Measurements from ENCODE around the gene DCTPP1.
"Not testable (repeated sequence)": the region's sequence is repeated elsewhere in the genome, so short reads cannot be mapped to it uniquely, and the experiment has no call there.

Gene DCTPP1

GRCh38 chr16:30407102-30407803, 22.6 kb downstream of the DCTPP1 start, which contains the start of gene ZNF771:
Gene ZNF771 (plus strand): TSS chr16:30407606. CDS start chr16:30408054, 448 bp downstream.
- Histone ChIP-seq H3K27ac (ENCODE audit: low read depth, low read length) (peak within 1 kb of the TSS; percentile 89), H3K9ac (ENCODE audit: low read length) (peak within 1 kb of the TSS; percentile 82), H3K4me1 (ENCODE audit: insufficient read depth, low read length) (peaks cover 25% of the 10 kb centered on the region), H3K4me3 (ENCODE audit: low read depth in 1 of 2, low read length in 2 of 2) (peak within 1 kb of the TSS; percentile 63 to 74), H3K36me3 (ENCODE audit: insufficient read depth, low read length) (peaks cover 9% of the 10 kb centered on the region), H3K9me3 (ENCODE audit: low read length) (no peaks in the 10 kb centered on the region), H3K27me3 (ENCODE audit: control insufficient read depth in 1 of 2, insufficient read depth in 2 of 2, low read length in 2 of 2) (no peaks in the 10 kb centered on the region)

- H3K27me3 ChIP-seq (ENCODE audit: control insufficient read depth in 1 of 2, insufficient read depth in 2 of 2, low read length in 2 of 2): no peaks in the 10 kb centered on the region
- H3K4me3 ChIP-seq (ENCODE audit: low read depth in 1 of 2, low read length in 2 of 2): peak overlapping the region; percentile 63 to 74
- H3K4me1 ChIP-seq (ENCODE audit: insufficient read depth, low read length): peaks cover 25% of the 10 kb centered on the region
- H3K36me3 ChIP-seq (ENCODE audit: insufficient read depth, low read length): peaks cover 4% of the 10 kb centered on the region
- H3K27ac ChIP-seq (ENCODE audit: low read depth, low read length): peak overlapping the region; percentile 89
- peak overlapping the region; percentile 82 for H3K9ac ChIP-seq (ENCODE audit: low read length)
- no peaks in the 10 kb centered on the region for H3K9me3 ChIP-seq (ENCODE audit: low read length)
Measured at GRCh38 chr16:30406795-30407101, 23.1 kb downstream of the DCTPP1 start.

DNA sequence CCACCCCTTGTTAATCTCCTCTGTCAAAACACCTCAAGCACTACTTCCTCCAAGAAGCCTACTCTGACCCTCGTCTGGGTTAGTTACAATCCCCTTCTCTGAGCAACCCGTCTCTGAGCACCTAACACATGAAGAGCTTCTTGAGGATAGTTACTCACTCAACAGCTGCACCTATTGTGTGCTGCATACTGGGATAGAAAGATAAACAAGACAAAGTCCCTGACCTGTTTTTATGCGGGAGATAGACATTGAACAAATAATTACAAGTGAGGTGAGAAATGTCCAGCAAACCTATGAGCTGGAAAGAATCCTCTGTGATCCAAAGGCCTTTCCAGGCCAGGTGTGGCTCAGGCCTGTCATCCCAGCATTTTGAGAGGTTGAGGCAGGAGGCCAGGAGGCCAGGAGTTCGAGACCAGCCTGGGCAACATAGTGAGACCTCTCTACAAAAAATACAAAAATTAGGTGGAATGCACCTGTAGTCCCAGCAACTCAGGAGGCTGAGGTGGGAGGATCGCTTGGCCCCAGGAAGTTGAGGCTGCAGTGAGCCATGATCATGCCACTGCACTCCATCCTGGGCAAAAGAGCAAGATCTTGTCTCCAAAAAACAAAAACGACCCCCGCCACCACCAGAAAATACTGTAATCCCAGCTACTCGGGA, 27.9 kb downstream of the DCTPP1 start:
- Histone ChIP-seq H3K27me3 (ENCODE audit: control insufficient read depth in 1 of 2, insufficient read depth in 2 of 2, low read length in 2 of 2) (no peaks in the 10 kb centered on the region), H3K9ac (ENCODE audit: low read length) (no peak overlapping the region), H3K4me1 (ENCODE audit: insufficient read depth, low read length) (peaks cover 28% of the 10 kb centered on the region), H3K4me3 (ENCODE audit: low read depth in 1 of 2, low read length in 2 of 2) (no peak overlapping the region), H3K27ac (ENCODE audit: low read depth, low read length) (no peak overlapping the region), H3K36me3 (ENCODE audit: insufficient read depth, low read length) (peaks cover 20% of the 10 kb centered on the region), H3K9me3 (ENCODE audit: low read length) (no peaks in the 10 kb centered on the region)

- Histone ChIP-seq H3K4me1 (ENCODE audit: insufficient read depth, low read length) (peaks cover 34% of the 10 kb centered on the region), H3K27me3 (ENCODE audit: control insufficient read depth in 1 of 2, insufficient read depth in 2 of 2, low read length in 2 of 2) (no peaks in the 10 kb centered on the region), H3K4me3 (ENCODE audit: low read depth in 1 of 2, low read length in 2 of 2) (peak overlapping the region; percentile 59 to 70), H3K36me3 (ENCODE audit: insufficient read depth, low read length) (peaks cover 20% of the 10 kb centered on the region), H3K27ac (ENCODE audit: low read depth, low read length) (peak overlapping the region; percentile 96), H3K9ac (ENCODE audit: low read length) (peak overlapping the region; percentile 77), H3K9me3 (ENCODE audit: low read length) (no peaks in the 10 kb centered on the region)
Measured at GRCh38 chr16:30399435-30400186, 30.2 kb downstream of the DCTPP1 start.

DNA sequence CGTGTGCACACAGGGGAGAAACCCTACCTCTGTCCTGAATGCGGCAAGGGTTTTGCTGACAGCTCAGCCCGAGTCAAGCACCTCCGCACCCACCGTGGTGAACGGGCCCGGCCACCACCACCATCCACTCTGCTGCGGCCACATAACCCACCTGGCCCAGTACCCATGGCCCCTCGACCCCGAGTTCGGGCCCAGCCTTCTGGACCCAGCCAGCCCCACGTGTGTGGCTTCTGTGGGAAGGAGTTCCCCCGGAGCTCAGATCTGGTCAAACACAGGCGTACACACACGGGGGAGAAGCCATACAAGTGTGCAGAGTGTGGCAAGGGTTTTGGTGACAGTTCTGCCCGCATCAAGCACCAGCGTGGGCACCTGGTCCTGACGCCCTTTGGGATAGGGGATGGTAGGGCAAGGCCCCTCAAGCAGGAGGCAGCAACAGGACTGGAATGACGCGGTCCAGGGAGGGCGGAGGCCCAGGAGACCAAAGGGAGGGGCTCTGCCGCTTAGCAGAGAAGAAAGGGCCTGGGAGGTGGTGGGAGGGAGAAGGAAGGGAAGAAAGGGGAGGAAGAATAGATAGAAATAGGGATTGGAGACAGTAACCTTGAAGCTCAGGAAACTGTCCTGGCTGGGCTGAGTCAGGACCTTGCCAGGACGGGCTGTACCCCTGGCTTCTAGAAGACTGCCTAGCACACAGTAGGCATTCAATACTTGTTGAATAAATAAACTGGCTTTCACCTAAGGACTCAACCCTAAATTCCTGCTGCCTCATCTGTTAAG, 31.0 kb downstream of the DCTPP1 start:
- H3K36me3 ChIP-seq (ENCODE audit: insufficient read depth, low read length): peaks cover 20% of the 10 kb centered on the region
- H3K9me3 ChIP-seq (ENCODE audit: low read length): no peaks in the 10 kb centered on the region
- H3K27me3 ChIP-seq (ENCODE audit: control insufficient read depth in 1 of 2, insufficient read depth in 2 of 2, low read length in 2 of 2): no peaks in the 10 kb centered on the region
- peaks cover 41% of the 10 kb centered on the region for H3K4me1 ChIP-seq (ENCODE audit: insufficient read depth, low read length)
- H3K27ac ChIP-seq (ENCODE audit: low read depth, low read length): peak overlapping the region; percentile 96
- peak overlapping the region; percentile 77 for H3K9ac ChIP-seq (ENCODE audit: low read length)
- H3K4me3 ChIP-seq (ENCODE audit: low read depth in 1 of 2, low read length in 2 of 2): no peak overlapping the region

GRCh38 chr16:30397776-30398660, 31.8 kb downstream of the DCTPP1 start:
- Histone ChIP-seq H3K9ac (ENCODE audit: low read length) (no peak overlapping the region), H3K4me3 (ENCODE audit: low read depth in 1 of 2, low read length in 2 of 2) (no peak overlapping the region), H3K9me3 (ENCODE audit: low read length) (no peaks in the 10 kb centered on the region), H3K36me3 (ENCODE audit: insufficient read depth, low read length) (peaks cover 20% of the 10 kb centered on the region), H3K4me1 (ENCODE audit: insufficient read depth, low read length) (peaks cover 41% of the 10 kb centered on the region), H3K27me3 (ENCODE audit: control insufficient read depth in 1 of 2, insufficient read depth in 2 of 2, low read length in 2 of 2) (no peaks in the 10 kb centered on the region), H3K27ac (ENCODE audit: low read depth, low read length) (peak overlapping the region; percentile 96)

- H3K27me3 ChIP-seq (ENCODE audit: control insufficient read depth in 1 of 2, insufficient read depth in 2 of 2, low read length in 2 of 2): no peaks in the 10 kb centered on the region
- no peak overlapping the region for H3K27ac ChIP-seq (ENCODE audit: low read depth, low read length)
- no peak overlapping the region for H3K4me3 ChIP-seq (ENCODE audit: low read depth in 1 of 2, low read length in 2 of 2)
- peaks cover 20% of the 10 kb centered on the region for H3K36me3 ChIP-seq (ENCODE audit: insufficient read depth, low read length)
- no peak overlapping the region for H3K9ac ChIP-seq (ENCODE audit: low read length)
- H3K9me3 ChIP-seq (ENCODE audit: low read length): no peaks in the 10 kb centered on the region
- peaks cover 41% of the 10 kb centered on the region for H3K4me1 ChIP-seq (ENCODE audit: insufficient read depth, low read length)
Measured at GRCh38 chr16:30397056-30397455, 32.8 kb downstream of the DCTPP1 start.

- H3K9ac ChIP-seq (ENCODE audit: low read length); H3K27me3 ChIP-seq (ENCODE audit: control insufficient read depth in 1 of 2, insufficient read depth in 2 of 2, low read length in 2 of 2); H3K9me3 ChIP-seq (ENCODE audit: low read length); H3K27ac ChIP-seq (ENCODE audit: low read depth, low read length); H3K4me3 ChIP-seq (ENCODE audit: low read depth in 1 of 2, low read length in 2 of 2): not testable (repeated sequence)
- Histone ChIP-seq H3K36me3 (ENCODE audit: insufficient read depth, low read length) (peaks cover 20% of the 10 kb centered on the region), H3K4me1 (ENCODE audit: insufficient read depth, low read length) (peaks cover 41% of the 10 kb centered on the region)
Measured at GRCh38 chr16:30396627-30397026, 33.2 kb downstream of the DCTPP1 start.

GRCh38 chr16:30395992-30396585, 33.7 kb downstream of the DCTPP1 start:
- no peaks in the 10 kb centered on the region for H3K27me3 ChIP-seq (ENCODE audit: control insufficient read depth in 1 of 2, insufficient read depth in 2 of 2, low read length in 2 of 2)
- peak overlapping the region; percentile 95 for H3K27ac ChIP-seq (ENCODE audit: low read depth, low read length)
- H3K4me1 ChIP-seq (ENCODE audit: insufficient read depth, low read length): peaks cover 41% of the 10 kb centered on the region

More at GRCh38 chr16:30395992-30396585, 33.7 kb downstream of the DCTPP1 start:
- Histone ChIP-seq H3K9me3 (ENCODE audit: low read length) (no peaks in the 10 kb centered on the region), H3K36me3 (ENCODE audit: insufficient read depth, low read length) (peaks cover 20% of the 10 kb centered on the region), H3K4me3 (ENCODE audit: low read depth in 1 of 2, low read length in 2 of 2) (peak overlapping the region; percentile 76 to 99), H3K9ac (ENCODE audit: low read length) (peak overlapping the region; percentile 23)

All from muscle layer of colon (tissue), 2 donors.